RWPE1 (cell line): ENCODE results near the gene ULK4.

ENCODE experiments used
- CTCF ChIA-PET: fragments of 350-600 bp; sonication (Branson Sonifier 250); formaldehyde crosslinking; extraction: SDS; loops from one replicate; lab custom pipeline; 2021; lab: Yijun Ruan, JAX
- POLR2A ChIA-PET: fragments of 400-600 bp; formaldehyde crosslinking; extraction: SDS; loops from one replicate; lab custom pipeline; 2020; ENCODE audit warnings: antibody characterized with exemption; ENCODE audit not compliant: low non-redundant PET; lab: Yijun Ruan, JAX
- DNase-seq: peaks from one replicate; pipeline ENCODE4 v3.0.0; 2012; ENCODE audit warnings: low spot score
- H3K27ac ChIP-seq: fragments of 450-650 bp; 2 replicates; pipeline ENCODE4 v1.5.1; 2017
- TF ChIP-seq, protein P1 (sequence below): fragments of 450-650 bp; conservative IDR thresholded peaks from 2 replicates; pipeline ENCODE4 v1.5.1; 2017; ENCODE audit warnings: low read depth, mild to moderate bottlenecking

The ULK4 gene

DNA sequence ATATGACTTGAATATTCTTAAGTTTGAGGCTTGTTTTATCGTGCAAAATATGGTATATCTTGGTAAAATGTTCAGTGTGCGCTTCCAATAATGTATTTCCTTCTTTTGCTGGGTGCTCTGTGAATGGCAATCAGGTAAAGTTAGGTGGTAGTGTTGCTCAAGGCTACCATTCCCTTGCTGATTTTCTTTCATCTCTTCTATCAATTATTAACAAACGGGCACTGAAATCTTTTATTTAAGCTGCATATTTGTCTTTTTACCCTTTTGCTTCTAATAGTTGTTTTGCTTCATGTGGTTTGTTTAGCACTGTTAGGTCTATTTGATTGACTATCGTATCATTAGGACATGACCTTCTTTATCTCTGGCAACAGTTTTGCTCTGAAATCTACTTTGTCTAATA lies 520.3 kb downstream of the ULK4 start:
- TF ChIP-seq, protein P1, sequence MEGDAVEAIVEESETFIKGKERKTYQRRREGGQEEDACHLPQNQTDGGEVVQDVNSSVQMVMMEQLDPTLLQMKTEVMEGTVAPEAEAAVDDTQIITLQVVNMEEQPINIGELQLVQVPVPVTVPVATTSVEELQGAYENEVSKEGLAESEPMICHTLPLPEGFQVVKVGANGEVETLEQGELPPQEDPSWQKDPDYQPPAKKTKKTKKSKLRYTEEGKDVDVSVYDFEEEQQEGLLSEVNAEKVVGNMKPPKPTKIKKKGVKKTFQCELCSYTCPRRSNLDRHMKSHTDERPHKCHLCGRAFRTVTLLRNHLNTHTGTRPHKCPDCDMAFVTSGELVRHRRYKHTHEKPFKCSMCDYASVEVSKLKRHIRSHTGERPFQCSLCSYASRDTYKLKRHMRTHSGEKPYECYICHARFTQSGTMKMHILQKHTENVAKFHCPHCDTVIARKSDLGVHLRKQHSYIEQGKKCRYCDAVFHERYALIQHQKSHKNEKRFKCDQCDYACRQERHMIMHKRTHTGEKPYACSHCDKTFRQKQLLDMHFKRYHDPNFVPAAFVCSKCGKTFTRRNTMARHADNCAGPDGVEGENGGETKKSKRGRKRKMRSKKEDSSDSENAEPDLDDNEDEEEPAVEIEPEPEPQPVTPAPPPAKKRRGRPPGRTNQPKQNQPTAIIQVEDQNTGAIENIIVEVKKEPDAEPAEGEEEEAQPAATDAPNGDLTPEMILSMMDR: no peak
- DNase-seq: no peak
- CTCF ChIA-PET: no interaction called here
- POLR2A ChIA-PET: no interaction called here
- H3K27ac ChIP-seq: no peak overlapping the region

DNA sequence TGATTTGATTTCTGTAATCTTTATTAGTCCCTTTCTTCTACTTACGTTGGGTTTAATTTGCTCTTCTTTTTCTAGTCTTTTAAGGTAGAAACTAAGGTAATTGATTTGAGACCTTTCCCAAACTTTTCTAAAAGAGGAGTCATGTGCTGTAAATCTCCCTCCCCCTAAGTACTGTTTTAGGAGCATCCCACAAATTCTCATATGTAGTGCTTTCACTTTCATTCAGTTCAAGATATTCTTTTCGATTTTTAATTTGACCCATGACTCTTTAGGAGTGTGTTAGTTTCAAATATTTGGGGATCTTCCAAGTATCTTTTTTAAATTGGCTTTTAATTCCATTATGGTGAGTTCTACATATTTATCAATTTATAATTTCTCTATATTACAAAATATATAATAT lies 520.8 kb downstream of the ULK4 start:
- DNase-seq: no peak
- ChIA-PET CTCF (no interaction called here), POLR2A (no interaction called here)
- TF ChIP-seq, protein P1: no peak
- H3K27ac ChIP-seq: no peak overlapping the region

DNA sequence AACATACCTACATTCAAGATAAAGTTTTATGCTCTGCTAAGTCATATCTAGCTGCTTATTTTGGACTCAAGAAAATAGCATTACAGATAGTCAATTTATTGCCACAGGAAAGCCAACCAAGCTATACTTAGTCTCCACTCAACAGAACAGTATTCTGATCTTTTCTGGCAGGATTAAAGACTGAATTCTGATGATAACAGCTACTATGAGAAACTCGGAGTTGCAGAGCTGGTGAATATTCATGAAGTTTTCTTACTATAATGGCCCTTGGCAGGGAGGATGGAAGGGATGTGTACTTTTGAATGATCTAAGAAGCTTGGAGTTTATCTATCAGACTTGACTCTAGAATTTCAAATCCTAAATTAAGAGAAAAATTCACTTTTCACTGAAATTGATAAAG lies 524.9 kb downstream of the ULK4 start:
- CTCF ChIA-PET: no interaction called here
- TF ChIP-seq, protein P1: no peak
- POLR2A ChIA-PET: no interaction called here
- DNase-seq: no peak
- no peak overlapping the region for H3K27ac ChIP-seq

DNA sequence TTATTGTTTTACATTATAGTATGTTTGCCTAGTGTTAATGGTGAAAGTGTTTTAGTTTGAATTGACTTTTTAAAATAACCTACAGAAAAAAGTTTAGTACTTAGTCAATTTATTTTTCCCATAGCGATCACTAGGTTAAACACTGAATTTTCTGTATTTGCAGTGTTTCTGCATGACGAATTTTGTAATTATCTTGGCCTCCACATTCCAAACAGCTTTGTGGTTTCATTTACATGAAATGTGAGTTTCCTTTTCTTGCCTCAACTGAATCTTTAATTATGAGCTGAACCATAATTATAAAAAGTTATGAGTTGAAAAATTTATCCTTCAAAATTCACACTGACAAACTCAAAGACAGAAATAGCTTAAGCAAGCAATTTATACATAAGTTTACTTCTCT lies 527.1 kb downstream of the ULK4 start:
- POLR2A ChIA-PET: no interaction called here

DNA sequence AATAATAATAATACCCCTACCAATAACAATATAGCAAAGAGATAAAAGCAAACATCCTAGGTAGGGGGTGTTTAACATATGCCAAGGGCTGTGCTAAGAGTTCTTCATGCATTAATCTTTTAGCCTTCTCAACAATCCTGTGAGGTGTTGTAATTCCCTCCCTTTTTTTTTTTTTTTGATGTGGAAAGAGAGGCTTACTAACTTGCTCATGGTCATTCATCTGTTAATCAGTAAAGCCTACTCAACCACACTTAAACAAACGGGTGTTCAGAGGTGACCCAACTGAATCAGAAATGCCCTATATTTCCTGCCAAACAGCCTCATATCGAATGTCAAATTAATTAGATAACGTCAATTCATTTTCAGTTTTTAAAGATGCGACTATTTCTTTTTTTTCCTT lies 530.5 kb downstream of the ULK4 start:
- TF ChIP-seq, protein P1: no peak
- ChIA-PET POLR2A (no interaction called here), CTCF (no interaction called here)
- DNase-seq: no peak
- H3K27ac ChIP-seq: no peak overlapping the region

More for the DNA sequence above, 527.1 kb downstream of the ULK4 start:
- no peak overlapping the region for H3K27ac ChIP-seq
- DNase-seq: no peak
- CTCF ChIA-PET: interaction anchor here (0.7 kb wide), 1 partner anchor 280 kb away, joined by 3 read pairs; no protein-coding TSS in a partner anchor
- TF ChIP-seq, protein P1: no peak

DNA sequence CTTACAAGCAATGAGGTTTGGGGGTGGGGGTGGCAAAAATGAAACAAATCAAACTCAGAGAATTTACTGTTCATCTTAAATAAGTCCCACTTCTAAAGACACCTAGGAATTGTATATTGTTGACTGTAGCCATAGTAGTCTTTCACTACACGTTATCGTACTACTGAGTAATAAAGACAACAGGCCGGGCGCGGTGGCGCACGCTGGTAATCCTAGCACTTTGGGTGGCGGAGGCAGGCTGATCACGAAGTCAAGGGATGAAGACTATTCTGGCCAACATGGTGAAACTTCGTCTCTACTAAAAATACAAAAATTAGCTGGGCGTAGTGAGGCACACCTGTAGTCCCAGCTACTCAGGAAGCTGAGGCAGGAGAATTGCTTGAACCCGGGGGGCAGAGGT lies 531.0 kb downstream of the ULK4 start:
- CTCF ChIA-PET: no interaction called here
- H3K27ac ChIP-seq: no peak overlapping the region
- TF ChIP-seq, protein P1: no peak
- POLR2A ChIA-PET: no interaction called here
- no peak for DNase-seq

DNA sequence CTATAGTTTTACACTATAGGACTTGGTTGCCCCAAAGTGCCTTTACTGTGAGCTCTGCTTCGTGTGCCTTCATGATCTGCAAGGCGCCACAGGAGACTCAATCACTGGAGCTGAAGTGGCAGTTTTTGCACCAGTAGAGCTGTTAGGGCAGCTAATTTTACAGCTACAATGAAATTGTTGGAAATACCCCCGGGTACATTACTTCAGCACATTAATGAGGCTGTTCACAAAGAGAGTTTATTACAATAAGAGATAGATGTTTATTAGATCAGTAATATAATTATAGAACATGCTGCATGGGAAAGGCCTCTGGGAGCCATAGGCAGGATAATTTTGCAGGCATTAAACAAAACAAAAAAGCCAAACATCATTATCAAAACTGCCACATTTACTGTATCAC lies 531.5 kb downstream of the ULK4 start:
- TF ChIP-seq, protein P1: no peak
- H3K27ac ChIP-seq: no peak overlapping the region
- ChIA-PET CTCF (no interaction called here), POLR2A (no interaction called here)
- no peak for DNase-seq
